HG03039 (cell line): ENCODE results near the gene TSKS.

ENCODE experiments used
- ATAC-seq: cut with Tn5 transposase; IDR thresholded peaks from one replicate; pipeline ENCODE4 v1.9.1; 2021; ENCODE audit warnings: mild to moderate bottlenecking, moderate library complexity; ENCODE audit not compliant: unreplicated experiment

TSKS gene

GRCh38 chr19:49798574-49798973, 35.5 kb upstream of the TSKS start:
- ATAC-seq, result no peak

- ATAC-seq, result no peak
Observed at GRCh38 chr19:49795615-49796014, 32.5 kb upstream of the TSKS start.

DNA sequence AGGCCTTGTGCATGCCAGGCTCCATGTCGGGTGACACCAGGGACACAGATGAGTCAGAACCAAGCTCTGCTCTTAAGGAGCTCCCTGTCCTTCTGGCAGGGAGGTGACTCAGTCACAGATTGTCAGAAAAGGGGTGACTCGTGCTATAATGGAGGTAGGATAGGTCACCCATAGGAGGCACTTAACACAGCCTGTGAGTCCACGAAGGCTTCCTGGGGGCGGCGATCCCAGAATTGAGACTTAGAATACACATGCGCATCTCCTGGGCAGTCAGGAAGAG, 30.4 kb upstream of the TSKS start:
- no peak for ATAC-seq

DNA sequence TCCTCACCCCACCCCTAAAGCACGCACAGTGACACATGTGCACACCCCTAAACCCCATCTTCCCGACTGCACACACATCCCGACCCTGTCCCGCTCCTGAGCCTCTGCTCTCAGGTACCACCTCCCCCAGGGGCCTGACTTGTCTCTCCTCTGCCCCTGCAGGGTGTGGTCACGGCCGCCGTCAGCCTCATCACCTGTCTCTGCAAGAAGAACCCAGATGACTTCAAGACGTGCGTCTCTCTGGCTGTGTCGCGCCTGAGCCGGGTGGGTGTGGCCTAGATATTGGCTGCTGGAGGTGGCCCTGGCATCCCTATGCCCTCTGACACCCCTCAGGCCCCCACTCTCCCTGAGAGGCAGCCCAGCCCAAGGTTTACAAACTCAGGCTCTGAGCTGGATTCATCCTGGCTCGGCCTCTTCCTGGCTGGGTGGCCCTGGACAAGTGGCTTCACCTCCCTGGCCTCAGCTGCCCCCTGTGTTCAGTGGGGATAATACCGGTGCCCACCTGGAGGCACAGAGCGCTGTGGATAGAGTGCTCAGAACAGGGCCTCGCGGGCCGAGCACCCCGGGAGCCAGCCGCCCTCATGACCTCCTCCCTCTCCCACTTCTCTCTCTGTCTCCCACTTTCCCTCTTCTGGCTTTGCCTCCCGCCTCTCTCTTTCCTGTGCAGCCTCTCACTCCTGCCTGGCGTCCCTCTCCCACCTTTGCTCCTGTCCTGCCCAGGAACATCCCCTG, 29.9 kb upstream of the TSKS start:
- no peak for ATAC-seq

DNA sequence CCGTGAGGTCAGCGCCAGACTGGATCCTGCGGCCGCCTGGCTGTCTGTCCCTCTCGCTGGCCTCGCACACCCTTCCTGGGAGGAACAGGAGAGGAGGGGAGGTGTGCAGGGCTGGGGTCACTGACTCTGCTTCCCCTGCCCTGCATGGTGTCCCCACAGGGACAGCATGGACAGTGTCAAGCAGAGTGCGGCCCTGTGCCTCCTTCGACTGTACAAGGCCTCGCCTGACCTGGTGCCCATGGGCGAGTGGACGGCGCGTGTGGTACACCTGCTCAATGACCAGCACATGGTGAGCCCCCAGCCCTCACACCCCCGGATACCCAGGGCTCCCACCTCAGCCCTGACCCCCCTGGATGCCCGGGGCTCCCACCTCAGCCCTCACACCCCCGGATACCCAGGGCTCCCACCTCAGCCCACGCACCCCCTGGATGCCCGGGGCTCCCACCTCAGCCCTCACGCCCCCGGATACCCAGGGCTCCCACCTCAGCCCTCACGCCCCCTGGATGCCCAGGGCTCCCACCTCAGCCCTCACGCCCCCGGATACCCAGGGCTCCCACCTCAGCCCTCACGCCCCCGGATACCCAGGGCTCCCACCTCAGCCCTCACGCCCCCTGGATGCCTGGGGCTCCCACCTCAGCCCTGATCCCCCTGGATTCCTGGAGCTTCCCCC, 28.8 kb upstream of the TSKS start:
- no peak for ATAC-seq

DNA sequence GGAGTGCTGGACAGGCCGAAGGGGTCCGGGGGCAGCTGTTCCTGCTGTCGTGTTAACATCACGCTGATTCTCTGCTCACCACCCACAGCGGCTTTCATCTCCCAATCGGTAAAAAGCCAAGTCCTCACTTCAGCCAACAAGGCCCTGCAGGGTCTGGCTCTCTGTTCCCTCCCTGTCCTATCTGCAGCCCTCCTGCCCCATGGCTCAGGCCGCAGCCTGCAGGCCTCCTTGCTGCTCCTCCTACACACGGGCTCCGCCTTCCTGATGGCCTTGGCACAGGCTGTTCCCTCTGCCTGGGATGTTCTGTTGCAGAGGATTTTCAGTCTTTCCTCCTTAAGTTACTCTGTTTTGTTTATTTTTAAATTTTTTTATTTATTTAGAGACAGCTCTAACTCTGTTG, 27.8 kb upstream of the TSKS start:
- ATAC-seq, result no peak

GRCh38 chr19:49788857-49789256, 25.8 kb upstream of the TSKS start:
- no peak for ATAC-seq

DNA sequence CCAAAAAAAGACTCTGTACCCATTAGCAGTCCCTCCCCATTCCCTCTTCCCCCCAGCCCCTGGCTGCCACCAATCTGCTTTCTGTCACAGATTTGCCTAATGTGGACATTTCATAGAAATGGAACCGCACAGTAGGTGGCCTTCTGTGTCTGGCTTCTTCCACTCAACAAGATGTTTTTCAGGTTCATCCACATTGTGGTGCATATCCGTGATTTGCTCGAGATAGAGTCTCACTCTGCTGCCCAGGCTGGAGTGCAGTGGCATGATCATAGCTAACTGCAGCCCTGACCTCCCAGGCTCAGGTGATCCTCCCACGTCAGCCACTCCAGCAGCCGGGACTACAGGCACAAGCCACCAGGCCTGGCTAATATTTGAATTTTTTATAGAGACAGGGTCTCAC, 24.6 kb upstream of the TSKS start:
- ATAC-seq, result no peak

- ATAC-seq, result no peak
Observed at GRCh38 chr19:49786376-49786820, 23.3 kb upstream of the TSKS start.

GRCh38 chr19:49782515-49782914, 19.4 kb upstream of the TSKS start:
- ATAC-seq, result no peak

DNA sequence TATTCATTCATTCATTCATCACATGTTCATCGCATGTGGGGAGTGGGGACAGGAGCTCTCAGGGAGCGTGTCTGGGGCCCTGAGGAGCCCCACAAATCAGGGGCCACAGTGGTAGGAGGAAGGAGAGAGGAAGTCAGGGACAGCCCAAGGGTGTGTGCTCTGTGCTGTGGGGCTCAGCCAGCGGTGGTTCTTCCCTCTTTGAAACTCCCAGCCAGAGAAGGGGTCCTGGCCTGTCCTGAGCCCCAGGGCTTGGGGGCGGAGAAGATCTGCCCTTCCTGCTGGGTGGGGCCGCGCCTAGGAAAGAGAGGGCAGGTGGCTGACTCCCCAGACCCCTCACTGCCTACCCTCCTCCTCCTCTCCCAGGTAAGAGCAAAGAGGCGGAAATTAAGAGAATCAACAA, 18.3 kb upstream of the TSKS start:
- no peak for ATAC-seq

GRCh38 chr19:49780861-49781260, 17.8 kb upstream of the TSKS start:
- ATAC-seq, result no peak

DNA sequence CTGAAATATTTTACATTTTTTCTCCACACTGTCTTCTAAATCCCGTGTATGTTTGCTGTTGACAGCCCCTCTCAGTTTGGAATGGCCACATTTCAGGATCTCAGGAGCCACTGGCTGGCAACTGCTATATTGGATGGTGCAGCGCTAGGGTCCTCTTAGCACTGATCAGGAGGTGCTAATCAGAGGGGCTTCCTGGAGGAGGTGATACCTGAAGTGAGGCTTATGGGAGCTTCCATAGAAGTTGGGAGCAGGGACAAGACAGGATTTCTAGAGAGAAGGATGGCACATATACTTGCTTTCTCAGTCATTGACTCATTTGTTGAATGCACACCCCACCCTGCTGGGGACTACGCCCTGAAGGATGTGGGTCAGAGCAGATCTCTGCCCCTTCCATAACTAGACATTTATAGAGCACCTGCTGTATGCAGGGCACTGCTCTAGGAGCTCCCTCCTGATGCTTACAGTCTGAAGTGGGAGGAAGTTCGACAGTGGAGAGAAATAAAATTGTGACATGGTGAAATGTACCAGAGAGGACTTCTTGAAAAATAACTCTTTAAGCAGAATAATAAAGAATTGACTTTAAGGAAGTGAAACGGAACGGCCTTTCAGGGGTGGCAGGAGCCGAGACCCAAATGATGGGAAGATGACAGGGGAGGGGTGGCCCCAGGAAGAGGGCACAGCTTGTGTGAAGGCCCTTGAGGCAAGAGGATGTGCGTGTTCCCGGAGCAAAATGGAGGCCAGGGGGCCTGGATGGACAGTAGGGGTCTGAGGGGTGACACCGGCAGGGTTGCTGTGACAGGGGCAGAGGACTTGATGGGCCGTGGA, 16.8 kb upstream of the TSKS start:
- no peak for ATAC-seq

DNA sequence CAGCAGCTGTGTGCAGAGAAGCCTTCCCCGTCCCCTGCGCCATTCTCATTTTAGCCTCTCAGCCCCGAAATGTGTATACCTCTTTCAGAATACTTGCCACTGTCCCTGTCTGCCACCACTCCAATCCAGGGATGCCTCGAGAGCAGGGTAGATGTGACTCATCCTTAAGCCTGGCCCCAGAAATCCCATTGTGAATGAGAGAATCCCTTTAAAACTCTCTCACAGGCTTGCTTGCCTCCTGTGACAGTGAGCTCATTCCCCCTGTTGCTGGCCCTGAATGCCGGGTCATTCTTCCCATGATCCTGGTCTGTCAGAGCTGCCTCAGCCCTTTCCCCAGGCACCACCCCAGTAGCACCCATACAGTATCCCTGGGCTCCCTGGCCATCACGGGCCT, 13.3 kb upstream of the TSKS start:
- no peak for ATAC-seq

DNA sequence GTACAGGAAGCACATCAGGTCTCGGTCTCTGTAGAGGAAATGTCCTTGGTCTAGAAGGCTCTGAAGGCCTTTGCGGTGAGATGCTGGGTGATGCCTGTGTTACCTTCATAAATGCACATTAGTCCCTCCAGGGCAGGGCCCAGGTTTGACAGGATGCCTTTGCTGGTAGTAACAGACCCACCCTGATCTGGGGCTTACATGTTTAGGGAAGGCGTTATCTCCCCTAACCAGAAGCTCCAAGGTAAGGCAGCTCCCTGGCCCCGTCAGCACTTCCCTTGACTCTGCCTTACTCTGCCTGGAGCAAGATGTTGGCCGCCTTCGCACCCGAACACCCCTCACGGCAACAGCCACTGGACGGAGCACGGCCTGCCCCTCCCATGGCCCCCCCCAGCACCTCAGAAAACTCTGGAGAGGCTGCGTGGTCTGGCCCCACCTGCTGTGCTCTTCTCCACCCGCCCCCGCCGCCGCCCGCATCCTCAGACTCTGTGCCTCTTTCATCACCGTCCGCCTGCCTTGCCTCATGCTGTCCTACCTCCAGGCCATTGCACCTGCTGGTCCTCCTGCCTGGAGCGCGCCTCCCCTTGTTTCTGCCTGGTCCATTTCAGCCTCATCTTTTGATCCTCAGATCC, 12.8 kb upstream of the TSKS start:
- ATAC-seq, result no peak

- ATAC-seq, result no peak
Observed at GRCh38 chr19:49774969-49775368, 11.9 kb upstream of the TSKS start.

DNA sequence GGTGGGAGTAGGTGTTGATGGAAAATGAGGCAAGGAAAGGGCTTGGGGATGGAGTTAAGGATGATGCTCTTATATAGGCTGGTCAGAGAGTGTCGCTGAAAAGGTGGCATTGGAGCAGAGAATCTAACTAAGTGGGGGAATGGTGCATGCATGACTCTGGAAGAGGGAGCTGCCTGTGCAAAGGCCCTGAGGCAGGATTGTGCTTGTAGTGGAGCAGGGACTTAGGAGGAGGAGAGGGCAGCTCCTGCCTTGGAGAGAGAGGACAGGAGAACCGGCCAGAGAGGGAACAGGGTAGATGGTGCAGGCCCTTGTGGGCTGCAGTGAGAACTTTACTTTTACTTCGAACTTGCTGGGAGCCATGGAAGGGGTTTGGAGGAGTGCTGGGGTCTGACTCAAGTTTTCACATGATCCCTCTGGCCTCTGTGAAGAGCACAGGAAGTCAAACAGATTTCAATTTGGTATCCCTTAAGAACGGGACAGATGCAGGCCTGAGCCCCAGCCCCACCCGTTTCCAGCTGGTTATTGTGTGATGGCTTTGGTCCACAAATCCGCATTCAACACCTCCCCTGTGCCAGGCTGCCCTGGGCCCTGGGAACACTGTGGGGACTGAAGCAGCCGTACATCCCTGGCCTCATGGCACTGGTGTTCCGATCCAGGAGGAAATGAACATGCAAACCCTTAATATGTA, 10.7 kb upstream of the TSKS start:
- no peak for ATAC-seq

GRCh38 chr19:49772850-49773432, 9.8 kb upstream of the TSKS start:
- no peak for ATAC-seq

DNA sequence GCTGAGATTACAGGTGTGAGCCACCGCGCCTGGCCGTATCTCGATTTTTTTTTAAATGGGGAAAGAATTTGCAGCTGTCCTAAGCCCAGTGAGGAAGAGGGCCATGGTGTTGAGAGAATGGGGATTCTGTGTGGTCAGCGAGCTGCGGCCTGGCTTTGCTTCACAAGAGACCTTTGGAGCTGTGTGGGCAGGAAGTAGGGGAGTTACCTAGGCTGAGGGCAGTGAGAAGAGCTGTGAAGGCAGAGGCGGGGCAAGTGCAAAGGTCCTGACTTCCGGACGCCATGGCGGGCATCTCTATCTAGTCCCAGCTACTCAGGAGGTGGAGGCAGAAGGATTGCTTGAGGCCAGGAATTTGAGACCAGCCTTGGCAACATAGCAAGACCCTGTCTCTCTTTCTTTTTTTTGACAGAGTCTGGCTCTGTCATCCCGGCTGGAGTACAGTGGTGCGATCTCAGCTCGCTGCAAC, 8.6 kb upstream of the TSKS start:
- ATAC-seq, result no peak

DNA sequence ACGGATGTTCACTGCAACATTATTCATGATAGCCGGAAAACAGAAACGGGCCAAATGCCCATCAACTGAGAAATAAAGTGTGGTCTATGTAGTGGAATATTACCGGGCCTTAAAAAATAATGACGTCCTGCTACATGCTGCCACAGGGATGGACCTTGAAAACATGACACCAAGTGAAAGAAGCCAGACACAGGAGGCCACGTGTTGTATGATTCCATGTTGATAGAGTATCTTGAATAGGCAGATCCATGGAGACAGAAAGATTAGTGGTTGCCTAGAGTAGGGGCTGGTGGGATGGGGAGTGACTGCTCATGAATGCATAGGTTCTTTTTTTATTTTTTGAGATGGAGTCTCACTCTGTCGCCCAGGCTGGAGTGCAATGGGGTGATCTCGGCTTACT, 7.4 kb upstream of the TSKS start:
- ATAC-seq, result no peak
